ENCODE measurements around the gene EXOC6.

EXOC6 gene

GRCh38 chr10:92834986-92835385 is 13.3 kb upstream of the EXOC6 start:
- DNase-seq = no peak

GRCh38 chr10:92837456-92837855 is 10.9 kb upstream of the EXOC6 start:
- no peak for DNase-seq

- DNase-seq = peak; percentile 0
Observed at GRCh38 chr10:92839191-92840085, 8.9 kb upstream of the EXOC6 start.

DNA sequence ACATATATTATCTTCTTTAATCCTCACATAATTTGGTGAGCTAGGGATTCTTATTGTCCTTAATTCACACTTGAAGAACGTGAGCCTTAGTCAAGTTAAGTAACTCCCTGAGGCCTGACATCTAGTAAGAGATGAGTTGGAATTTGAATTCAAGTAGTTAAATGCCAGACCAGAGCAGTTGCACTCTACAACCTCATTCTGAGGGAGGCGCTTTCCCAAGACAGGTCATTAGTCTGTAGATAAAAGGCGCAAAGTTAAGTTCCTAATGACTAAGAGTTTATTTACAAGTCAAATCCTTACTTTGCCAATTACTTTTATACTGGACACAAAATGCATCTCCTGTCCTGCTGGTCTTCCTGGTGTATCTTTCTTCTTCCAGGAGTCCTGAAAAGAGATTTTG is 3.6 kb upstream of the EXOC6 start:
- DNase-seq = no peak

DNA sequence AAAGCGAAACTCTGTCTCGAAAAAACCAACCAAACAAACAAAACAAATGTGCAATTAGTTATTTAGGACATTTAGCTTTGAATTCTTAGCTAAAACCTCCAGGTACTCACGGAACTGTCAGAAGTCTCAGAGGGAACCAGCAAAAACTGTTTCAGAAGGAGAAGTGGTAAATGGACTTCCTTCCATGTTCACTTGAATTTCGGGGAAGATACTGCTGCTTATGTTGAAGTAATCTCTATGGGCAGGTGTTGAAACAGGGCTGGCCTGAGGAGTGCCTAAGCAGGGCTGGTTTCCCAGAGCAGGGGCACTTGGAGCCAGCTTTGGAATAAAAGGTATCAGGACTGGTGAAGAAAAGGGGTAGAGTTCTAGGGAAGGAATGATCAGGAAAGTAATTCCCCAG is 2.4 kb upstream of the EXOC6 start:
- no peak for DNase-seq

GRCh38 chr10:92846344-92846743 is 2.0 kb upstream of the EXOC6 start:
- no peak for DNase-seq

- DNase-seq = no peak
Observed at GRCh38 chr10:92846854-92847201, 1.5 kb upstream of the EXOC6 start.

GRCh38 chr10:92847202-92847864 is 987 bp upstream of the EXOC6 start:
- no peak for DNase-seq

DNA sequence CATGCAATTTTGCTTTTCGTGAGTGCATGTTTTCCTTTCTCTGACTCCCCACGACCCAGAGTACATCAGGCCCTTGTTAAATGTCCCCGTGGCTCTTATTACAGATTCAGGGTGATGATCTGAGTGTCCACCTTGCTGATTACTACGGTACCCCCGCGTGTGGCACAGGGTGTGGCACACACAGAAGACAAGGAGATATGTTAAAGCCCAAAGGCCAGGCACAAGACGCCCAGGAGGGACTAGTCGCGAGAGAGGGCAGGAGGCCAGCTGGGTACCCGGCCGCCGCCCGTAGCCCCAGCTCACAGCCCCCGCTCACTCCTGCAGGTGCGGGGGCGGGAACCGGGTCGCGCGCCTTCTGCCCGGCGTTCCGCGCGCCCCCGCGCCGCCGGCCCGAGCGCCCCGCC is 281 bp upstream of the EXOC6 start:
- DNase-seq = no peak

- DNase-seq = no peak
Observed at GRCh38 chr10:92849234-92849525, 860 bp downstream of the EXOC6 start.

GRCh38 chr10:92849576-92850090 is 1.3 kb downstream of the EXOC6 start:
- no peak for DNase-seq

DNA sequence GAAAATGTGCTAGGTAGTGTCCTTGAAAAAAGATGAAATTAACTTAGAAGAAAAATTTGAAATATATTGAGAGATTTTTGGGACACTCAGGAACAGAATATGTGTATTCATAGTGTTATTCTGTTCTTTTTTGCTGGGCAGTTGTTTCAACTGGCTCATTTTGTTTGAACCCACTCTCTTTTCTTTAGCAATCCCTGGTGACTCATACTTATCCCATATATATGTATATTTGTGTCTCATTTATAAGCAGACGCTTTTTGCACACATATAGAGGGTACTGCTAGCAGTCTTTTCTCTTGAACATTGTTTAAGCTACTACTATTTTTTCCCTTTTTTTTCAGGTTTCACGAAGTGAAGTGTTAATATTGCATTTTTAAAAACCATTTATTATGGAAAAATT is 1.9 kb downstream of the EXOC6 start:
- no peak for DNase-seq

DNA sequence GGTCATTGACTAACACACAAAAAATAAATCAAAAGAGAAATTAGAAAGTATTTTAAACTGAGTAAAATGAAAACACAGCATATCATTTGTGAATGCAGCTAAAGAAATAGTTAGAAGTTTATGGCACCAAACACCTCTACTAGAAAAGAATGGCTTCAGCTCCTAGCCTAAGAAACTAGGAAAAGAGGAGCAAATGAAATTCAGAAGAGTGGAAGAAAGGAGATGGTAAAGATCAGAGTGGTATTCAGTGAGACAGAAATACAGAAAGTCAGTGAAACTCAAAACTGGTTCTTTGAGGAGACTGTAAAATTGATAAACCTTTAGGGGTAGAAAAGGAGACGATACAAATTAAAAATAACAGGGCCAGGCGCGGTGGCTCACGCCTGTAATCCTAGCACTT is 2.7 kb downstream of the EXOC6 start:
- no peak for DNase-seq

GRCh38 chr10:92855560-92855959 is 7.2 kb downstream of the EXOC6 start:
- DNase-seq = no peak

DNA sequence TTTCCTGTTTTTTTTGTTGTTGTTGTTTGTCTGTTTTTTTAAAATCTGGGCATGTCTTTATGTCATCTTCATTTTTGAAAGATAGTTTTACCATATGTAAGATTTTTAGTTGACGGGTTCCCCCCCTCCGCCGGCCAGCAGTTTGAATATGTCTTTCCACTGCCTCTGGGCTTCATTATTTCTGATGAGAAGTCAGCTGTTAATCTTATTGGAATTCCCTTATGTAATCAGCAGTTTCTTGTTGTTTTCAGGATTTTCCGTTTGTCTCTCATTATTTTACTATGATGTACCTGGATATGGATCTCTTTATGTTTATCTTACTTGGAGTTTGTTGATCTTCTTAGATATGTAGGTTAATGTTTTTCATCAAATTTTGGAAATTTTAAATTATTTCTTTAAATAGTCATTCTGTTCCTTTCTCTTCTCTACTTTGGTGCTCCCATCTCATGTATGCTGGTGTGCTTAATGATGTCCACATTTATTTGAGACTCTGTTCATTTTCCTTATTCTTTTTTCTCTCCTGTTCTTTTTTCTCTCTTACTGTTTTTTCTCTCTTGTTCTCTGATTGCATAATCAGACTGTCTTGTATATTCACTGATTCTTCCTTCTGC is 9.7 kb downstream of the EXOC6 start:
- DNase-seq = no peak

DNA sequence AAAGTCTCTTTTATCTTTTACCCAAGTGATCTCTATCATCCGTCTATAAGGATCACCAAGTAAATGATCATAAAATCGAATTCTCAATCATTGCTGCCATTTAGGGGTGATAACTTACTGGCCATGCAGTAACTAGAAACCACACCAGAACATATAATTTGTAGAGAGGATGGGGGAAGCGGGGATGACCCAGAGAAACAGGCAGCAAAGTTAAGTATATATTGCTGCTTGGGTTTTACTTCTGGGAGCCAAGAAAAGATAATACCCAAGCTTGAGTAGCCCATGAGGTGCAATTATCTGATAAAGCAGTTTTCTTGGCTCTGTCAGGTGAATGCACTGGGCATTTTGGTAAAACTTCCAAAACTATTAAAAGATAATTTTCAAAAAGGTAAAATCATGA is 18.9 kb downstream of the EXOC6 start:
- DNase-seq = no peak

DNA sequence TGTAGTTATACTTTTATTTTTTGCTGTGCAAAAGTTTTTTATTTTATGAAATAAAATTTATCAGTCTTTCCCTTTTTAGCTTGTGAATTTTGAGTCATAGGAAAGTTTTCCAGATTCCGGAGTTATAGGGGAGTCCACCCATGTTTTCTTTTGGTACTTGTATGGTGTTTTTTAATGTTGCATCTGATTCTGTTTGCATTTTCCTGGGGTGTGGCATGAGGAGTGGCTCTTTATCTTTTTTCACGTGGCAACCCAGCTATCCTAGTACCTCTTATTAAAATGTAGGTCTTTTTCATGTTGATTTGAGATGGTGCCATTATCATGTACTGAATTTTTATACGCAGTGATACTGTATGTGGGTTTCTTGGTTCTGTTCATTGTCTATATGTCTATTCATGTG is 19.7 kb downstream of the EXOC6 start:
- no peak for DNase-seq

- no peak for DNase-seq
Observed at GRCh38 chr10:92868557-92868956, 20.2 kb downstream of the EXOC6 start.

DNA sequence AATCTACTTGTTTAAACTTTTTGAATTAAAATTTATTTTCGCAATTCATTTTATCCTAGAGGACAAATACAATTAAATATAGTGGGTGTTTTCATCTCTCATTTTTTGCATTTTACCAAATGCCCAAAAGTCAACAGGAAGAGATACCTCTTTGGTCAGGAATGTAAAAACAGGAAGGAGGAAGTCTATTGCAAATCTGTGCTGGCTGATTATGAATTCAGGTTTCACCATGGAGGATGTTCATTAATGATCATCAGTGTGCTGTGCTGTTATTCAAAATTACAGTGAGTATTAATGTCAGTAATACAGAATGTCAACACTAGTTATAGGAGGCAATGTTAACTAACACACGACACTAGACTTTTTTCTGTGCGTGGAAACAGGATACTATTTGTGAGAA is 24.7 kb downstream of the EXOC6 start:
- no peak for DNase-seq

- DNase-seq = no peak
Observed at GRCh38 chr10:92876509-92877036, 28.3 kb downstream of the EXOC6 start.

GRCh38 chr10:92880233-92880861 is 32.0 kb downstream of the EXOC6 start:
- DNase-seq = peak; percentile 20

DNA sequence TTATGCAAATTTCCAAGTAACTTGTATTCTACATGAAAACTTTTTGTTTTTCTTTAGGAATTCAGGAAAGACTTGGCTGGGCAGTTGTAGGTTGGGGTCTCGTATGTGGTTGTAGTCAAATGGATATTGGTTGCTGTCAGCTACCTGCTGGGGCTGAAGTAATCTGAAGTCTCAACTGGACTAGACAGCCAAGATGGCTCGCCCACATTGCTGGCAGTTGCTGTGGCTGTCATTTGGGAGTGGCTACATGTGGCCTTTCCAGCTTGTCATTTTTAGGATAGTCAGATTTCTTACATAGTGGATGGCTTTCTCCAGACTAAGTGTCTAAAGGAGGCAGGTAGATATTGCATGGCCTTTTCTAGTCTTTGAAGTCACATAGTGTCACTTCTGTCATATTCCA is 32.6 kb downstream of the EXOC6 start:
- no peak for DNase-seq

- no peak for DNase-seq
Observed at GRCh38 chr10:92886334-92886961, 38.1 kb downstream of the EXOC6 start.

Data from NCI-H345 (cell line).